NCI-H2029 treated with DMSO at 0.1 percent for 48 hours (cell line): Measurements from ENCODE around the gene MASTL.

Experiments used
- DNase-seq: peaks from one replicate; lab custom pipeline; 2025; lab: John Stamatoyannopoulos, UW

Gene MASTL

DNA sequence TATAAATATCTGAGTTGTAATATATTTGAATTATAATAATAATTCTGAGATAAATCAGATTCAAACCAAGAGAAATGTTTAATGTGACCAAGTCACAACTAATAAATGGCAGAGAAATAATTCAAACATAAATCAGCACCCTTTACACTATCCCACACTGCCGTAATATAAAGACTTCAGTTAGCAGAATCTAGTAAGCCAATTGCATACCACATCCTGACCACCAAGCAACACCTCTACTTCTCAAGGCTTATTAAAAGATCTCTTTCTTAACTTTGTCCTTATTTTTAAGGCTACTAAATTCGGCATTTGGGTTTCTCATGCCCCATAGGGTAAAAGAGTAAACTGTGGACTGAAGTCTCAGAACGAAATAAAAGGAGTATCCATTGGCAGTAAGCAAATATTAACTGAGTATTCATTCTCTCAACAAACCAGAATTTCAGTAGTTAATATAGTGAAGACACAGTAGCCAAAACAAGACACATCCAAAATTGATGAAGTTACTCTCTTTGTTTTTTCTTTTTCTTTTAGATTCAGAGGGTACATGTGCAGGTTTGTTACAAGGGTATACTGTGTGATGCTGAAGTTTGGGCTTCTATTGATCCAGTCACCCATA lies 70.6 kb downstream of the MASTL start:
- no peak for DNase-seq

GRCh38 chr10:27230022-27230421 lies 74.9 kb downstream of the MASTL start:
- no peak for DNase-seq

DNA sequence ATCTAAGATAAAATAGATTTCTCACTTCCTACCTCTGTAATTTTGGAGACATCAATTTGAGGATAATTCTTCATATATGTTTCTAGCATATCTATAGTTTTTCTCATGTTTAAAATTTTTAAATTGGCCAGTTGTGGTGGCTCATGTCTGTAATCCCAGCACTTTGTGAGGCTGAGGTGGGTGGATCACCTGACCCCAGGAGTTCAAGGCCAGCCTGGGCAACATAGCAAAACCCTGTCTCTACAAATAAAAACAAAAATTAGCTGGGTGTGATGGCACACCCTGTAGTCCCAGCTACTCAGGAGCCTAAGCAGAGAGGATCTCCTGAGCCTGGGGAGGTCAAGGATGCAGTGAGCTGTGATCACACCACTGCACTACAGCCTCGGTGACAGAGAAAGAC lies 80.6 kb downstream of the MASTL start:
- no peak for DNase-seq
